ENCODE data around the gene PAK4.

The PAK4 gene

DNA sequence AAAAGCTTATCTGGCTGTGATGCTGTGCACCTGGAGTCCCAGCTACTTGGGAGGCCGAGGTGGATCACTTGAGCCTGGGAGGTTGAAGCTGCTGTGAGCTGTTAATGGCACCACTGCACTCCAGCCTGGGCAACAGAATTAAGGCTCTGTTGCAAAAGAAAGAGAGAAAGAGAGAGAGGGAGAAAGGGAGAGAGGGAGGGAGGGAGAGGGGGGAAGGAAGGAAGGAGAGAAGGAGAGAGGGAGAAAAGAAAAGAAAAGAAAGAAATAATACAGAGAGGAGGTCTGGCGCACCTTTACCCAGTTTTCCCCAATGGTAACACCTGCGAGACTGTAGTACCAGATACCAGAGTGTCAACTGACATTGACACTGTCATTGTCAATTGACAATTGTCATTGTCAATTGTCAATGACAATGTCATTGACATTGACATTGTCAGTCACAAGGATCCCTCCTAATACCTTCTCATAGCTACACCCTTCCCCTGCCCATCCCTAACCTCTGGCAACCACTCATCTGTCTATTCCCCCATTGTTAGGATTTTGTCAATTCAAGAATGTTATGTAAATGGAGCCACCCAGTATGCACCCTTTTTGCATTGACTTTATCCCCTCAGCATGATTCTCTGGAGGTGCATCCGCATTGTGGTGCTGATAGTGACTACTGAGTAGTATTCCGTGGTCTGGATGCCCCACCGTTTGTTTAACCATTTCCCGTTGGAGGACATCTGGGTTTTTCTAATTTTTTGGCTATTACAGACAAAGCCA is 21.3 kb downstream of the PAK4 start:
- DNase-seq (ENCODE audit: low read depth in 3 of 3), result no peak

DNA sequence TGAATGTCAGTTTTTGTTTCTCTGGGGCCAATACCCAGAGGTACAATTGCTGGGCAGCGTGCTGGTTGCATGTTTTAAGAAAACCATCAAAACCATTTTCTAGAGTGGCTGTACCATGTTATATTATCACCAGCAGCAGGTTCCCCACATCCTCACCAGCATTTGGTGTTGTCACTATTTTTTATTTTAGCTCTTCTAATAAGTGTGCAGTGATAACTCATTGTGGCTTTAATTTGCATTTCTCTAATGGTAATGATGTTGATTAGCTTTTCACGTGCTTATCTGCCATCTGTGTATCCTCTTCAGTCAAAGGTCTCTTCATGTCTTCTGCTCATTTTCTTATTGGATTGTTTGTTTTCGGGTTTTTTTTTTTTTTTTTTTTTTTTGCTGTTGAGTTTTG is 21.9 kb downstream of the PAK4 start:
- DNase-seq (ENCODE audit: low read depth in 3 of 3), result no peak

DNA sequence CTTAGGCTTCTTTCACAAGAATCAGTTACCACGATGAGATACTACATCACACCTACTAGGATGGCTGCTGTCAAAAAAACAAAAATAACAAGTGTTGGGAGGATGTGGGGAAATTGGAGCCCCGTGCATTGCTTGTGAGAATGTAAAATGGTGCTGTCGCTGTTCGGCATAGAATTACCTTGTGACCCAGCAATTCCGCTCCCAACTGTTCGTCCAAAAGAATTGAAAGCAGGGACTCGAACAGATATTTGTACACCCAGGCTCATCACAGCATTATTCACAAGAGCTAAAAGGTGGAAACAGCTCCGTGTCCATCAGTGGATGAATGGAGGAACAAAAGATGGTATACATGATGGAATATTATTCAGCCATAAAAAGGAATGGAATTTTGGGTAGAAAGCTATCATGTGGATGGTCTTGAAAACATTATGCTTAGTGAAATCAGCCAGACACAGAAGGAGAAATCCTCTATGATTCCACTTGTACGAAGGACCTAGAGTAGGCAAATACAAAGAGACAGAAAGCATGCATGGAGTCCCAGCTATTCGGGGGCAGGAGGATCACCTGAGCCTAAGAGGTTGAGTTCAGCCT is 23.4 kb downstream of the PAK4 start:
- DNase-seq (ENCODE audit: low read depth in 3 of 3), result no peak

DNA sequence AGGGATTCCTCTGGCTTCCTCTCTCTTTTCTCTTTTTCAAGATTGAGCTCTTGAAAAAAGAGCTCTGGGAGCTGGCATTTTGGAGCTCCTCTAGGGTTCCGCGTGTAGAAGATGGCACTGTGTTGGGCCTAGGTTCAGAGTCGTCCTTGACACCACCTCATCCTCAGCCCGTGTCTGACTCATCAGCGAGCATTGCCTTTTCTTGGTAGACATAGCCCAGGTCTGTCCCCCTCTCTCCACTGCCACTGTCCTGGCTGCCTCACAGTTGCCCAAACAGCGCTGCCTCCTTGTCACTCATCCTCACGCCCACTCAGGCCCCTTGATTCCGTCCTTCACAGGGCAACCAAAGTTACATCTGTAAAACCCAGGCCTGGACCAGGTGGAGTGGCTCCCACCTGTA is 24.6 kb downstream of the PAK4 start:
- DNase-seq (ENCODE audit: low read depth in 3 of 3), result no peak

DNA sequence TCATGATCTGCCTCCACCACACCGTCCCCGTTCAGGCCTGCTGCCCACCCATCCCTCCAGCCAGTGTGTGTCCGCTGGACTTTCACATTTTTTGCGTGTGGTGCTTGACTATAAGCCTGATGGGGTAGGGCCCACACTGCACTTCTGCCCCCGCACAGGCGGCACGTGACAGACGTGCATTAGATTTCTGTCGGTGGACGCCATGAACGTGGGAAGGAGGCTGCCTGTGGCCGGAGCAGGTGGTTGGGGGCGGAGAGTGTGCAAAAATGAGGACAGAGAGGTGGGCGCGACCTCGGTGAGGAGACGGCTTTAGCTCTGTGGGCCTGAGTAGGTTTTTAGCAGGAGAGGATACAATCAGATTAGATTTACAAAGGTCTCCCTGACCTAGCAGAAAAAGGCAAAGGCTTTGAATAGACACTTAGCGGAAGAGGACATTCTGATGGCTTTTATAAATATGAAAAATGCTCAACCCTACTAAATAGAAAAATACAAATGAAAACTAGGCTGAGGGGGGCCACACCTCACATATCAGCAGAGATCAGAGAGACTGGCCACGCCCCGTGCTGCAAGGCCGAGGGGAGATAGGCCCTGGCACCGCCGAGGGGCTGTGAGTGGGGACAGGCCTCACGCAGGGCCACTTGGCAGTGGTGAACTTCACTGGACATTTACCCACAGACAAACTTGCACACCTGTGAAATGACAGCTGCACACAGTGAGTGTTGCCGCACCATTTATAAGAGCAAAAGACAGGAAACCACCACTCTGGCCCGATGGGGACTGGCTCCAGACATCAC is 25.4 kb downstream of the PAK4 start:
- no peak for DNase-seq (ENCODE audit: low read depth in 3 of 3)

DNA sequence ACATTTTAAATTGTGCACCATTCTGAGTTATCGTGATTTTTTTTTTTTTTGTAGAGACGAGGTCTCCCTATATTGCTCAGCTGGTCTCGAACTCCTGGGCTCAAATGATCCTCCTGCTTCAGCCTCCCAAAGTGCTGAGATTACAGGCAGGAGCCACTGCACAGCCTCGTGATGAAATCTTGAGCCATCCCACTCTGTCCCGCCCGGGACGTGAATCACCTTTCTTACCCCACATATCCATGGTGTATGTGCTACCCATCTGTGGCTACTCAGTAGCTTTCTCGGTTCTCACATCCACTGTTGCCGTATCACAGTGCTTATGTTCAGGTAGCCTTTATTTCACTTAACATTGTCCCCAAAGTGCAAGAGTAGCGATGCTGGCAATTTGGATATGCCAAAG is 26.5 kb downstream of the PAK4 start:
- DNase-seq (ENCODE audit: low read depth in 3 of 3), result no peak

DNA sequence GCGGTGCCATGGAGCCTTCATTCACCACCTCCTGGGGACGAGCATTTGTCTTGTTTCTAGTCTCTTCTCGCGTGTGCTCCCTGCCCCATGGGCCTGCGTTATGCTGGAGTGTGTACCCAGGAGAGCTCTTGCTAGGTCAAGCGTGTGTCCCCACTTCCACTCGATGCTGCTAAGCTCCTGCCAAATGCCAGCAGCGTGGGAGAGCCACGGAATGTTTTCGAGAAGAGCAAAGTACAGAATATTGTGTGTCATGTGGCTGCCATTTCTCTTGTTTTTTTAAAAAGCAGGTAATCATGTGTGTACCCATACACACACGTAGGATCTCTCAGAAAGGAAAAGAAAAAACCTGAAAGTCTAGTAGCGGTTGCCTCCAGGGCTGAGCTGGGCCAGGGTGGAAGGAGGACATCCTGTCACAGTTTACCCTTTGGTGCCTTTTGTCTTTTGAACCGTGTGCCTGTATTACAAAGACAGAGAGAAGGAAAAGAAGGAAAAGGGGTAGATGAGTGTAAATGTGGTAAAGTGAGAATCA is 28.6 kb downstream of the PAK4 start:
- DNase-seq (ENCODE audit: low read depth in 3 of 3), result no peak

DNA sequence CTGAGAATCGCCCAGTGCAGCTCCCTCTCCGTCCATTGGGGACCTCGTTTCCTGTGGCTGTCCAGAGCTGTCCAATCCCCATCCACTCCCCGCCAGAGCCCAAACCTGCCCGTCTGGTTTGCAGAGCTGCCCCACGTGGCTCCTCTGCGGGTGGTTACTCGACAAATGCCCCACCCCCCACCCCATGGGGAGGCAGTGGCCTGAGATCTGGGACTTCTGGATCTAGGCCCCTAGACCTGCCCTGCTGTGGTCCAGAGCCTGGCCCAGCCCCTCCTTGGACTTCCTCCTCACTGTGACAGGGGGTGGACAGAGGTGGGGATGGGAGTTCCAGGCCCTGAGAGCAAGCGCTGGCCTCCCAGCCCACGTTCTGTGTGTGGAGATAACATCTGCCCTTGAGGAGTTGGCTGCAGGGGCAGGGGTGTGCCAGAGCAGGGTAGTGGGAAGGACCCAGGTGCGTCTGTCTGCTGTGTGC is 29.1 kb downstream of the PAK4 start:
- DNase-seq (ENCODE audit: low read depth in 3 of 3), result no peak

DNA sequence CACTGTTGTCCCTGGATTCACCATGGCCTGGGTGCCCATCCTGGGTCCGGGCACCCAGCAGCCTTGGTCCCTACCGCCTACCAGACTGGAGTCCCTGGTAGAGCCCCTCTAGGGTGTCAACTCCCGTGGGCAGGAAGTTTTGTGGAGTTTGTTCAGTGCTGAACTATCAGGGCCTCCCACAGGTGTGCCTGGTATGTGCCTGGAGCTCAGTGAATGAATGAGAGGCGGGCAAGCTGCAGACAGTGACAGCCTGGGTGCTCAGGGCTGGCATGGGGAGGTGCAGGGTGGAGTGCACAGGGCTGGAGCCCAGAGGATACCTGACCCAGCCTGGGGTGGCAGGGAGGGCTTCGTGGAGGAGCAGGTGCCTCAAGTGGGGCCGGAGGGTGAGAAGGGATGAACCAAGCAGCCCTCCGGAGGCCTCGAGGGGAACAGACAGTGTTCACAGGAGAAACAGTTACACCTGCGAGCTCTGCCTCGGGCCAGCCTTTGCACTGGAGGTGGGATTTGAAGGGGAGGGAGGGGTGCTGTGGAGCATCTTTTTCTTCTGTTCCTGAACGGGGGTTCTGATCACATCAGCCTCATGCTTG is 29.6 kb downstream of the PAK4 start:
- DNase-seq (ENCODE audit: low read depth in 3 of 3), result no peak

DNA sequence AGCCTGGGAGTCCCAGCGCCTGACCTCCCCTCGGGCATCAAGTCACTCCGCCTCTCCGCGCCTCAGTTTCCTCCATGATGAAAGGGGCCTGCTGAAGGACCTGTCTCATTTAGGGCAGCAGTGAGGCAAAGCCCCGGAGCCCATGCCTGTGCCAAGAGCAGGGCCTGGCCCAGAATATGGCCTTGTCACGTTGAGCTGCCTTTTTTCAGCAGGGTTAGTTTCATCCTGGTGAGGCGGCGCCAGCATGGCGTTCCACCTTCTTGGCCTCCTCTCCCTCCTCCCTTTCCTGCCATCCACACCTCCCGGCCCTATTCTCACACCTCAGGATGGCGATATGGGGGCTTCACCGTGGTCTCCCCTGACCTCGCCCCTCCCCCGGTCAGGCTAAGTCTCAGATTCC is 30.2 kb downstream of the PAK4 start:
- no peak for DNase-seq (ENCODE audit: low read depth in 3 of 3)

DNA sequence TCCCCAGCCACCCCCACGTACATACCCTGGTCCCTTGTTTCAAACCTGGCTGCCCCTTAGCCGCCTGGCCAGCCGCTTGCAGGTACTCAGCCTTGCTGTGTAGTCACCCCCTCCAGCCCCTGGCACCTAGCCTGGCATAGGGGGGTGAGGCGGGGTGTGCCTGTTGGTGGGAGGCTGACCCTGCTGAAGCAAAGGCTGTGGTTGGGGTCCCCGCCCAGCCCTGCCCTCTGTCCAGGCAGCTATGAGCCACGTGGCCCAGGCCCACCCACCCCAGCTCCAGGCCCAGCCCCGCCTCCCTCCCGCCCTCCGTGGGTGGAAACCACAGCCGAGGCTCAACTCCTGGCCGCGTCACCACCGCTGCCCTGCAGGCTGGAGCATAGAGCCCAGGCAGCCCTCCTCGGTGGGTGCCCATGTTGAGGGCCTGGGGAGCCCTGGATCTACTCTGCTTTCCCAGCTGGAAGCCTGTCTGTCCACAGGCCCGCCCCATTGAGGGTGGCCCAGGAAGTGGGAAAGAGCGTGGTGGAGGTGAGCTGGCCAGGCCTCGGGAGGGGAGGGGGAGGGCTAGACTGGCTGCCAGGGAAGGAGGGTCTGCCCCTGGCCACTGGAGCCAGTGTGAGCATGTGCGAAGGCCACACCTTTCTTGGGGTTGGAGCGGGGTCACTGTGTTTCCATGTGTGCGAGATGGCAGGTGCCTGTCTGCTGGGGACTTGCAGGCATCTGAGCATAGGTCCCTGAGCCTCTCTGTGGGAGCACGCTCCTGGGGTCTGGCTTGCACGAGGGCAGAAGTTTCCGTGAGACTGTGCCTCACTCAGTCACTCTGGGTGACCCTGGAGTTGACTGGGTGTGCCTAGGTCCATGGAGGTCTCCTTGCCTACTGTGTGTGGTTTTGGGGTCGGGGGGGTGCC is 31.0 kb downstream of the PAK4 start:
- DNase-seq (ENCODE audit: low read depth in 3 of 3), result no peak

DNA sequence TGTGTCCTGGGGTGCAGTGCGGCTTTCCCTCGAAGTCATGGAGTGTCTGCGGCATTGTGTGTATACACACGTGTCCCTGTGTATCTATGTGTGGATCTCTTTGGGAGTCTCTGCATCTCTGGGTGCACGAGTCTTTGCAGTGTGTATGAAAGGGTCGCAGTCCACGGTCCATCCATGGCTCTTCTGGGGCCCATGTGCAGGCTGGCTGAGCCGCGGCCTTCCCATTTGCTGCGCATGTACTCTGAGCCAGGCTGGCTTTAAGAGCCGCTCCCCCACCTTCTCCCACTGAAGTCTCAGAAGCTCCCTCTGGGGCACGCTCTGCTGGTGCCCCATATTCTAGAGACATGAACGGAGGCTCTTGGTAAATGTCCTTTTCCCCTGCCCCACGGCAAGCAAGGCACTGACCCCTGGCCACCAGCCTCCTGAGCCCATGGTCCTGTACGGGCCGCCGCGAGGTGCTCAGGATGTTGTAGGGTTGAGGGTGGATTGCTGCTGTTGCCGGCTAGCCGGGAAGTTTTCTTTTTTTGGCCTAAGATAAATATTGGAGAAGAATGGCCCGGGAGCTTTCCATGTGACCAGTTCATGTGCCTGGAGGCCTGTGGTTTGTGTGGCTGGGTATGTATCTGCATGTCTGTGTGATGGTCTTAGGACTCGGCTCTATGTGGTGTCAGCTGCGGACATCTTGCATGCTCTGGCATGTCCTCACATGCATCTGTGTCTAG is 31.9 kb downstream of the PAK4 start:
- no peak for DNase-seq (ENCODE audit: low read depth in 3 of 3)

DNA sequence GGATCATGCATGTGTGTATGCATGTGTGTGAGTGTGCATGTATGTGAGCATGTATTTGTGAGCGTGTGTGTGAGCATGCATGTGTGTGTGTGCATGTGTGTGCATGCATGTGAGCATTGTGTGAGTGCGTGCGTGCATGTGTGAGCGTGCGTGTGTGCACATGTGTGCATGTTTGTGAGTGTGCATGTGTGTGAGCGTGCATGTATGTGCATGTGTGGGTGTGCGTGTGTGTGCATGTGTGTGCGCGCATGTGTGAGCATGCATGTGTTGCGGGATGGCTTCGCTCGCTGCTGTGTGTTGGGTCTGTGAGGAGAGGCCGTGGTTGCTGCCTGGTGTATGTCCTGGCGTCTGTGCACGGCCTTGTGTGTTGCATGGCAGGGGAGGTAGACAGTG is 32.4 kb downstream of the PAK4 start:
- no peak for DNase-seq (ENCODE audit: low read depth in 3 of 3)

DNA sequence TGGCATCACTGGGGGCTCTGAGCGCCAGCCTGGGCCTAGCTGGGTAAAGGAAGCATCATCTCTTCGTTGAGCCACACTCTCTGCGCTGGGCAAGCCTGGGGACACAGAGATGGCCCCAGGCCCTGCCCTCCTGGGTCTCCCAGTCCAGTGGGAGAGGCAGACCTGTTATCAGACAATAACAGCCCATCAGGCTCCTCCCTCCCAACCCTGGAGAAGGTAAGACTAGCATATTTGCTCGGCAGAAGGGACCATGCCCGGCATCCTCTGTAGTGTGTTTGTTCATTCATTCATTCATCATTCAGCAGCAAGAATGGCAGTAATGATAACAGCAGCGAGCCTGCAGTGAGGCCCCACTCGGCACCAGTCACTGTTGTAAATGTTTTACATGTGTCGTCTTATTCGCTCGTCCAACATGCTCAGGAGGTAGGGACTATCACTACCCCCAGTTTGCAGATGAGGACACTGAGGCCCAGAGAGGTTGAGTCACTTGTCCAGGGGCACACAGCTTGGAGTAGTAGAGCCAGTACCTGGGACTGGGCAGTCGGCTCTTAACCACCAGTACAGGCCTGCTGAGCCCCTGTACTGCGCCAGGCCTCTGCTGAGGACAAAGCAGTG is 33.2 kb downstream of the PAK4 start:
- DNase-seq (ENCODE audit: low read depth in 3 of 3), result no peak

DNA sequence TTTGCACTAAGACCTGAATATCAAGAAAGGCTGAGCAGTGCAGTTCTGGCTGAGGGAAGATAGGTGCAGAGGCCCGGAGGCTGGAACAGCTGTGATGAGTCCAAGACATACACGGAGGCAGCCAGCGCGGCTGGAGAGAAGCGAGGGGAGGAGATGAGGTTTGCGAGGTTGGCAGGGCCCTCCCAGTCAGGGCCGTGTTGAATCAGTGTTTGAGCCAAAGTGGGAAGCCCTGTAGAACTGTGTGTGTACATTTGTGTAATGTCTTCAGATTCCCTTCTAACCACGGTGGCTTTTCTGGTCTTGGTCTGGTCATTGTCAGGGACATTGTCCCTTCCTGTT is 34.9 kb downstream of the PAK4 start:
- DNase-seq (ENCODE audit: low read depth in 3 of 3), result no peak

DNA sequence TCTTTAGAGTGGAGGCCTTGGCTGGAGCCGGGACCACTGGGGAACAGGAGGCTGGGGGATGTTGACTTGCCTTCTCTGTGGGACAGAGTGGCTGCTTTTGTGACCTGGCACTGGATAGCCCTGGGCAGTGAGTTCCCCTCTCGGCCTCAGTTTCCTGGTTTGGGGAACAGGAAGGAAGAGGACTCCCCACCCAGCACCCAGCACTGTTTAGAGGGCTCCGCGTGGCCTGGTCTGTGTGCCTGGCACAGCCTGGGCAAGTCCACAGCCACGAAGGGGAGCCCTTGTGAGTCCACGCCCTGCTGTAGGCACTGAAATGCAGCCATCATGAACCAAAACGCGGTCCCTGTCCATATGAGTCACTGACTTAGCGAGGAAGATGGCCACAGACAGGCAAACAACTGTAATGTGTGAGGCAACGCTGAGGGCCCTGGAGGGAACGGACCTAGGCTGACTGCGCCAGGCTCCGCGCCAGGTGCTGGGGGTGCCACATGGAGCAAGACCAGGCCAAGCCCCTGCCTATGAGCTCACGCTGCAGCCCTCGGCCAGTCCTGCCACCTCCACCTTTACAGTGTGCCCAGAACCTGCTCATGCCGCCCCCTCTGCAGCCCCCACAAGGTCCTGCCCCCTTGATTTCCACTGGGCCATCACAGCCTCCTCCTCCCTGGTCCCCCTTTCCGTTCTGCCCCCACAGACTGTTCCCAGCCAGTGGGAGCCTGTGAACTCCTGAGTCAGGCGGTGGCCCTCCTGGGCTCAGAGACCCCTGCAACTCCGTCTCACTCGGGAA is 35.5 kb downstream of the PAK4 start:
- DNase-seq (ENCODE audit: low read depth in 3 of 3), result no peak

DNA sequence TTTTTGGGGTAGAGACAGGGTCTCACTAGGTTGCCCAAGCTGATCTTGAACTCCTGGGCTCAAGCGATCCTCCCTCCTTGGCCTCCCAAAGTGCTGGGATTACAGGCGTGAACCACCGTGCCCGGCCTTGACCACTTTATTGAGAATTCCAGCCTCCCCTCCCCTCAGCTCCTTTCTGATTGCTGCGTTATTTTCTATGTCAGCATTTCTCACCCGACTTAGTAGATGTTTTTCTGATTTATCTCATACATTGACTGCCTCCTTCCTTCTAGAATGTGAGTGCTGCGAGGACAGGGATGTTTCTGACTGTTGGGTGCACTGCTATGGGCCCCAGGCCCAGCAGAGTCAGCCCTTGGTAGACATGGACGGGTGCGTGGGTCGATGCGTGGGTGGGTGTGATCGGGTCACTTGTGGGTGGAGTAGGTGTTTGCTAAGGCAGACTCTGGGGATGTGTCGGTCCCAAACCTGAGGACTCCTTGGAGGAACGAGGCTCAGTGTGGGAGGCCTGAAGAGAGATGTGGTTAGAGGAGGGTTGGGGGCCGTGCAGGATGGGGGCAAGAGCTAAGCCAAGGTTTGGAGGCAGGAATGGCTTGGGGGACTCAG is 37.0 kb downstream of the PAK4 start:
- no peak for DNase-seq (ENCODE audit: low read depth in 3 of 3)

DNA sequence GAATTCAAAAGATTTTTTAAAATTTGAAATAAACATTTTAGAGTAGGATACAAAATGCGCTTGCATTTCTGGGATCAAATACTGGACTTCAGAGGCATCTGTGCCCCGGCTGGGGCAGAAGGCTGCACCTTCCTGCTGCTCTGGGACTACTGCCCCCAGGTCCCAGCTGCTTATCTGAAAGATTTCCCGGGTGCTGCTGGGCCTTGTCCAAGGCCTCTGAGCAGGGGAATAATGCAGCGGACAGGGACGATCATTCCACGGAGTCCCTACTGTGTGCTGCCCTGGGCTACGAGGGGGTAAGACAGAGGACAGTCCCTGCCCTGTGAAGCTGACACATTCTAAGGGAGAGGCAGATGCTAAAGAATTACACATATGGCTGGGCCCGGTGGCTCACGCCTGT is 38.0 kb downstream of the PAK4 start:
- no peak for DNase-seq (ENCODE audit: low read depth in 3 of 3)

DNA sequence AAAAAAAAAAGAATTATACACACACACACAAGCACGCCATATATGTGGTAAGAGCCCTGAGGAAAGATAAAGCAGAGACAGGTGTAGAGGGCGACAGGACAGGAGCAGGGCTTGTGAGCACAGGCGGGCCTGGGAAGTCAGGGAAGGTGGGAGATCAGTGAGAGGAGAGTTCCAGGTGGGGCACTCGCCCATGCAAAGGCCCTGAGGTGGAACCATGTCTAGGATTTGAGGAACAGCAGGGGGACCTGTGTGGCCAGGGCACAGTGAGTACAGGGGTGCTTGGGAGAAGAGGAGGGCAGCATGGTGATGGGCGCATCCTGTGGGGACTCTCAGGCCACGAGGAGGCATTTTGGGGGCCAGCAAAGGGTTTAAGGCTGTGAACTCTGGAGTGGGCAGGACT is 38.7 kb downstream of the PAK4 start:
- DNase-seq (ENCODE audit: low read depth in 3 of 3), result no peak
